T-helper 2 cell treated with Interferon-gamma antibody and Interleukin-4, amounts not matched to agents 5 μg/mL and 100 μg/mL, for 36 hours (primary cell): Measurements from ENCODE around the gene LY6G6C.
A peak's percentile ranks its signal among the peaks of the same experiment; 100 is the strongest.

Experiments
- DNase-seq: peaks from one replicate; pipeline ENCODE4 v3.0.0; 2021; ENCODE audit warnings: low spot score
- H3K27ac Mint-ChIP-seq: one replicate; pipeline ENCODE4 v1.8.0; 2021; ENCODE audit warnings: mild to moderate bottlenecking, mixed read lengths
- H3K27me3 Mint-ChIP-seq: one replicate; pipeline ENCODE4 v1.8.0; 2021; ENCODE audit warnings: low read depth, mixed read lengths
- H3K36me3 Mint-ChIP-seq: one replicate; pipeline ENCODE4 v1.8.0; 2021; ENCODE audit warnings: low read depth, mixed read lengths
- H3K4me1 Mint-ChIP-seq: one replicate; pipeline ENCODE4 v1.8.0; 2021; ENCODE audit warnings: low read depth, mixed read lengths
- H3K4me3 Mint-ChIP-seq: one replicate; pipeline ENCODE4 v1.8.0; 2022; ENCODE audit warnings: mild to moderate bottlenecking, moderate library complexity, mixed read lengths
- H3K9me3 Mint-ChIP-seq: one replicate; pipeline ENCODE4 v1.8.0; 2021; ENCODE audit warnings: mixed read lengths

Gene LY6G6C

GRCh38 chr6:31736768-31737314 is 15.3 kb upstream of the LY6G6C start:
- H3K27me3 Mint-ChIP-seq, result no peaks in the 10 kb centered on the region
- peak overlapping the region; percentile 97 for H3K27ac Mint-ChIP-seq
- no peak for DNase-seq
- peaks cover 49% of the 10 kb centered on the region for H3K36me3 Mint-ChIP-seq
- no peaks in the 10 kb centered on the region for H3K9me3 Mint-ChIP-seq
- H3K4me1 Mint-ChIP-seq, result peaks cover 53% of the 10 kb centered on the region
- peak overlapping the region; percentile 95 for H3K4me3 Mint-ChIP-seq

DNA sequence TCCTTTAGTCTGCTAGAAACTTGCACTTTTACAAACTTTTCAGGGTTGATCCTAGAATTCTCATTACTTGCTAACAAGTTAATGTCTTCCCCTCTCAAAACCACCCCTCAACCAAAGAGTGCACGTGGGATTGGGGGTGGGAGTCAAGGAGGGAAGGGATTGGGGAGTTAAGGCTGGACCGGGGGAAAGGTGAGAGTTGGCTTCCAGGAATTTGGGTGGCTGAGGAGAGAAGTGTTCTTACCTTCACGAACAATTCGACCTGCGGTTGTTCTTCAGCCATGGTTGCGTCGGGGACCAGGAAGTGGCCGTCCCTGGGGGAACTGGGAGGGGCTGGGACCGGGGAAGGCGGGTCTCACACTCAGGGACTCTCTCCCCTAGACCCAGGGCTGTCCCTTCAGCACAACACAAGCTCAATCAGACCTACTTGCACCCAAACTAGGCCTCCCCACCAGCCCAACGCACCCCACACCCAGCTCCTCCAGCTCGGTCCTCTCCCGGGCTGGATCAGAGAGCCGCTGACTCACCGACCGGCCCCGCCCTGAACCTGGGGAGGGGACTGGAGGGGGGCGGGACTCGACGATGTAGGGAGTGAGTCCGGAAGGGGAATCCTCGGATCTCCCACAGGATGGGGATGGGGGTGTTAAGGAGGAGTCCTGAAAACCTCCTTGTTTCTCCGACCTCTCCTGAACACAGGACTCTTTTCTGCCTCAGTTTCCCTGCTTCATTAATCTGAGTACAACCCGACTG is 14.6 kb upstream of the LY6G6C start, which contains the start of gene CLIC1:
CLIC1 (minus strand) TSS at position 510 of the 747 bp plus-strand sequence; CDS start at position 280, 230 bp downstream.
- Mint-ChIP-seq H3K27ac (peak within 1 kb of the TSS; percentile 97), H3K9me3 (no peaks in the 10 kb centered on the region), H3K4me3 (peak within 1 kb of the TSS; percentile 95), H3K4me1 (peaks cover 49% of the 10 kb centered on the region), H3K36me3 (peaks cover 48% of the 10 kb centered on the region), H3K27me3 (no peaks in the 10 kb centered on the region)
- DNase-seq, result peak; percentile 83

- Mint-ChIP-seq H3K9me3 (no peaks in the 10 kb centered on the region), H3K36me3 (peaks cover 53% of the 10 kb centered on the region), H3K4me1 (peaks cover 49% of the 10 kb centered on the region), H3K27ac (peak overlapping the region; percentile 97), H3K27me3 (no peaks in the 10 kb centered on the region), H3K4me3 (peak overlapping the region; percentile 95)
- peak; percentile 68 for DNase-seq
Observed at GRCh38 chr6:31734821-31735406, 13.4 kb upstream of the LY6G6C start.

DNA sequence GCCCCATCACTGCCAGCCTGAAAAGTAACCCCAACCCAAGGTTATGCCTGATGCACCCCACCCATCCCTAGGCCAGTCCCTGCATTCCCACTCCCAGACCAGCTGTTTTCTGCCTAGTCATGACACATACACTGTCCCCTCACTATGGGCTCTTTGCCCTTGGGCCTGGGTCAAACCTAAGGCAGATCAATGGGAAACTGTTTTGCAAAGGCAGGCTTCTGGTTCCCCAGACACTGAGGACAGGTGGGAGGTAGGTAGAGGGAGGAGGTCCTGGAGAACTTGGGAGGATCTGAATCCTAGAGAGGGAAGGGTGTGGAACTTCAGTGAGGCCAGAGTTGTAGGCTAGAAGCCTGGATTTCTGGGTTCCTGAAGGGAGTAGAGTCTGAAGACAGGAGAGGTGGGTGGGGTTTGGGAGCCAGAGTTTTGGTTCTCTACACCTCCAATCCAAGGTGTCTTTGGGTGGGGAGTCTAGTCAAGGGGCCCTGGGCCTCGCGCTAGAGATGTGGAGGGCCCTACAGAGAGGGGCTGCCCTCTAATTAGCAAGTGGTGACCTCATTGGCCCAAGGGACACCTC is 12.8 kb upstream of the LY6G6C start:
- Mint-ChIP-seq H3K27me3 (no peaks in the 10 kb centered on the region), H3K27ac (peak overlapping the region; percentile 97), H3K4me1 (peaks cover 48% of the 10 kb centered on the region), H3K36me3 (peaks cover 54% of the 10 kb centered on the region), H3K9me3 (no peaks in the 10 kb centered on the region), H3K4me3 (peak overlapping the region; percentile 95)
- no peak for DNase-seq

DNA sequence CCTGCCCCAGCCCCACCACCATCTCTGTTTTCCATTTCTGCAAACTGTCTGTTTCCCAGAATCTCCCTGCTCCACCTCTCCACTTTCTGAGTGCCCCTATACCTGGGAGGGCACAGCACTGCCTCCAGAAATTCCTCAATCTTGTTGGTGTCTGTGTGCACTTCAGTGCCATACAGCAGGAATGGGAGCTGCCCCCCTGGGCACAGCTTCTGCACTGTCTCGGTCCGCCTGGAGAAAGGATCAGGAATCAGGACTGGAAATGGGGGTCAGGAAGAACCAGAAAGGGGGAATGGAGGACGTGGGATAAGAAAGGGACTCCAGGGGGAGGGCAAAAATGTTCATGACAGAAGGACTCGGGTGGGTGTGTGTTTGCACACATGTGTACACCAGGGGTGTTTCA is 12.2 kb upstream of the LY6G6C start:
- Mint-ChIP-seq H3K4me1 (peaks cover 46% of the 10 kb centered on the region), H3K4me3 (peak overlapping the region; percentile 95), H3K27ac (peak overlapping the region; percentile 68), H3K9me3 (no peaks in the 10 kb centered on the region), H3K36me3 (peaks cover 57% of the 10 kb centered on the region), H3K27me3 (no peaks in the 10 kb centered on the region)
- DNase-seq, result no peak

GRCh38 chr6:31732029-31732428 is 10.5 kb upstream of the LY6G6C start:
- H3K27me3 Mint-ChIP-seq, result no peaks in the 10 kb centered on the region
- H3K9me3 Mint-ChIP-seq, result no peaks in the 10 kb centered on the region
- no peak for DNase-seq
- H3K36me3 Mint-ChIP-seq, result peaks cover 63% of the 10 kb centered on the region
- H3K4me3 Mint-ChIP-seq, result peak overlapping the region; percentile 26
- peaks cover 42% of the 10 kb centered on the region for H3K4me1 Mint-ChIP-seq
- no peak overlapping the region for H3K27ac Mint-ChIP-seq

DNA sequence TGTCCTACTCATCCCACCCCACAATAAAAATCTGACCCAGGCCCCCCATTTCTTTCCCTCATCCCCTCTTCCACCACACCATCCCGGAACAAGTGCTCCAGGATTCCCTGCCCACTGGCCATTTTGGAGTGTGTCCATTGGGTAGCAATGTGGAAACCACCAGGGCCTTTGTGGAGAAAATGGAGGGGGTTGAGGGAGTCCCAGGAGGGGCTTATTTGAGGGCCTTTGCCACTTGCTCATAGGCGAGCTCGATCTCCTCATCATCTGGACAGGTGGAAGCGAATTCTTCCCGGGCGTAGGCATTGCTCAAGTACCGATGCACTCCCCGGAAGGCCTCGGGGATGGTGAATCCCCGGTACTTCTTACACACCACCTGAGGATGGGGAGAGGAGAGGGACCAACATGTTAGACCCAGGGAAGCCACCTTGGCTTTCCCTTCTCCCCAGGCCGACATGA is 9.1 kb upstream of the LY6G6C start:
- DNase-seq, result no peak
- Mint-ChIP-seq H3K36me3 (peaks cover 68% of the 10 kb centered on the region), H3K27me3 (no peaks in the 10 kb centered on the region), H3K4me3 (peak overlapping the region; percentile 94), H3K4me1 (peaks cover 51% of the 10 kb centered on the region), H3K9me3 (no peaks in the 10 kb centered on the region), H3K27ac (no peak overlapping the region)

DNA sequence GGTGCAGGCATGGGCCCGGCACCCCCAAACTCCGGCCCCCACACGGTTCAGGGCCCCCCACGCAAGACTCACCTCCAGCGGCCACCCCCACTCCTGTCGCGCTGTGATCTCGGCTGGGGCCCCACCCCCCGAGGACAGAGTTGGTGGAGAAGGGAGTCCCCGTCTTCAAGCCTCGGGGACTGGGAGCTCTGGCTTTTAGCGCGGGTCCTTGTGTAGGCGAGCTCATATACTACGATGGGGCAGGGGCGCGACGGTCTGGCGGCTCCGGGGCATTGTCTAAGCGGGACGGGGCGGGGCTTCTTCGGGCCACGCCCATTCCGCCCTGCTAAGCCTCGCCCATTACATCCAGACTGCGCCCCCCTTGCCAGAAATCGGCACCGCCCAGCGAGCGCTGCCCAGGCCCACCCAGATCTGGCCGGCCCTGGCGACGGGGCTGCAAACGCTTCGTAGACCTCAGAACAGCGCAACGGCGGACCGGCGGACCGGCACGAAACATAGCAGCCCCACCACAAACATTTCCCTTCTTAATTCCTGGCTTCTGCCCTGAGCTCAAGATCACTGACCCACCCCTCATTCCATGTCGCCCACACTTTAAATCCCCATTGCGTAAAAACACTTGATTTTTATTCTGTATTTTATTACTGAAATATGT is 8.6 kb upstream of the LY6G6C start:
- peak; percentile 65 for DNase-seq
- peak overlapping the region; percentile 94 for H3K4me3 Mint-ChIP-seq
- H3K27ac Mint-ChIP-seq, result peak overlapping the region; percentile 65
- no peaks in the 10 kb centered on the region for H3K9me3 Mint-ChIP-seq
- peaks cover 64% of the 10 kb centered on the region for H3K36me3 Mint-ChIP-seq
- H3K27me3 Mint-ChIP-seq, result no peaks in the 10 kb centered on the region
- H3K4me1 Mint-ChIP-seq, result peaks cover 54% of the 10 kb centered on the region

DNA sequence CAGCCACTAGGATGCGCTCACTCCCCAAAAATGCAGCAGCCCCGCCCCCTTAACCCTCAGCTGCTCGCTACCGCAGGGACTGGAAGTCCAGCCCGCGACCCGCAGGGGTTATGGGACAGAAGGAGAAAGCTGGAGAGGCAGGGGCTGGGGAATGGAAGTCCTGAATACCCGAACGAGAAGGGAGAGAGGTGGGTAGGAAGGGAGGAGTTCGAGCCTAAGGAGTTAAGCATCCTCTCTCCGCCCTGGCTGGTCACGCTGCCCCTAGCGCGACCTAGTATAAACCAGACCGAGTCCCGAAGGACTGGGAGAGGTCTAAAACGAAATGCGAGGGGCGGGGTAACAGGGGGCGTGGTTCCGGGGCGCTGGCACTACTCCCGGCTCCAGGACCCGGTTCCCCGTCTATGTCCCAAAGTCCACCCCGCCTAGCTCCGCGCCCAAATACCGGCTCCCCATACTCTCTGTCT is 8.0 kb upstream of the LY6G6C start:
- H3K4me1 Mint-ChIP-seq, result peaks cover 55% of the 10 kb centered on the region
- H3K4me3 Mint-ChIP-seq, result peak overlapping the region; percentile 94
- peaks cover 59% of the 10 kb centered on the region for H3K36me3 Mint-ChIP-seq

DNA sequence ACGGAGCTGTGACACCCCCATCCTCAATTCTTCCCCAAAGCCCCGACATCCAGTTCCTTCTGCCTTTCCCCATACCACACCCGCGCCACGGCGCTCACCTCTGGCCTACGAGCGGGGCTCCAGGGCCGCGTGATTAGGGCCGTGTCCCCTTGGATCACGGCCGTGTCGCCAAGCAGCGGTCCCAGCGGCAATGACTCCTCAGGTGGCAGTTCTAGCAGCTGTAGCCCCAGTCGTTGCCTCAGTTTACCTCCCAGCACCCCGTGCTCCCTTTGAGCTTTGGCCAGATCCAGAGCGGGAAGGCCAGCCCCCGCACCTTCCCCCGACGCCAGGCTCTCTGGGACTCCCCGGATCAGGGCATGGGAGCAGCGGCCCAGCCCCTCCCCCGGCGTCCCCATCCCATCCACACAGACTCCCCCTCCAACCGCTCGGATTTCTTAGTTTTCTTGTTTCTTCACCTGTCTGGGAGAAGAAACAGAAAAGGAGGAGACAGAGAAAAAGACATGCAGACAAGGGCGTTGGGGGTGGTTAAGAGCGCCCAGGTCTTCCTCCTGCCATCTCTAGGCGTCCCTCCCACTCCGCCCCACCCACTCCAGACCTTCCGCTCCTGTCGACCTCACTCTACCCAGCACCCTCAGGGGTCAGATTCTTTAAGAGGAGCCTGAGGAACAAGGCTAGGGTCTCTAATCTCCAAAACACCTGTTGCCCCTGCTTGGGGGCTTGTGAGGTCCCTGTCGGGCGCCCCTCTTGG is 7.4 kb upstream of the LY6G6C start, which contains the start of gene DDAH2:
DDAH2 (minus strand) TSS at position 533 of the 748 bp plus-strand sequence; CDS start at position 395, 138 bp downstream.
- H3K4me3 Mint-ChIP-seq, result peak within 1 kb of the TSS; percentile 94
- H3K4me1 Mint-ChIP-seq, result peaks cover 52% of the 10 kb centered on the region

More for the DNA sequence above, 8.0 kb upstream of the LY6G6C start:
- Mint-ChIP-seq H3K27ac (peak overlapping the region; percentile 86), H3K9me3 (no peaks in the 10 kb centered on the region), H3K27me3 (no peaks in the 10 kb centered on the region)
- peak; percentile 76 for DNase-seq

DNA sequence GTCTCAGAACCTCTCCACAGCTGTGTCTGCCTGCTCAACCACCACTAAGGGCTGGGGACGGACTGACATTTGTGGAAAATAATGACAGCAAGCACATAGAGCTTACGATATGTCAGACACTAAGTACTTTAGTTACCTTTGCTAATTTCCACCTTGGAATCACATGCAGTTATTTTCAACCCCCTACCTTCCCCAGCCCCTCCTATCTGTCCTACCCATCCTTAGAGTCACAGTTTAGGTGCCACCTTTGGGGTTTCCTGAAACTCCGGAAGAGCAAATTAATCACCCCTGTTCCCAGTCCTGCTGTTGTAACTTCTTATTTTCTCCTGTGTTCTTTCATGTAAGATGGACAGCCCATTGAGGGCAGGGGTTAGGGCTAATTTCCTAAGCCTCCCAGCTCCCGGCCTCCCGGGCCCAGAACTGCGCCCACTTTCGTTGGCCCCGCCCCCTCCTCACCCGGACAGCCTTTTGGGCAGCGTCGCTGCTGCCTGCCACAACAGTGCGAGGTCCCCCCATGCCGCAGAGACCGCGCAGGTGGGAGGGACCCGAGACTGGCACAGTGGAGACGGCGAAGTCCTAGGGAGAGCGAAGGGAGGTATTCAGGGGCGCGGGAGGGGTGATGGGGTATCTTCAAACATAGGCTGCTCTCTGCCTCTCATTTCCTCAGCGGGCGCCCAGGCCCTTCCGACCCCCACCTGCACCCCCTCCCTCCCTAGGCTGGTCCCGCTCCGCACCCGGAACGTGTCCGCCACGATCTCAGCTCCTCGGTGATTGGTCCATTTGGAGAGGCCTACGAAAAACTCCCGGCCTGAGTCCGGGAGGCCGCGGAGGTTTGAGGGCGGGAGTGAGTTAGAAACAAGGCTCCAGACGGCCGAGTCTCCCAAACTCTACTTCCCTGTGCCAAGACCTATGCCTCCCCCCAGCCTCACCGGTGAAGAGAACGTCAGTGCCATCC is 6.4 kb upstream of the LY6G6C start:
- no peak for DNase-seq
- Mint-ChIP-seq H3K27ac (peak overlapping the region; percentile 80), H3K27me3 (no peaks in the 10 kb centered on the region), H3K36me3 (peaks cover 45% of the 10 kb centered on the region), H3K4me3 (peak overlapping the region; percentile 94), H3K4me1 (peaks cover 46% of the 10 kb centered on the region), H3K9me3 (no peaks in the 10 kb centered on the region)

More for the DNA sequence above, 7.4 kb upstream of the LY6G6C start, which contains the start of gene DDAH2:
- H3K9me3 Mint-ChIP-seq, result no peaks in the 10 kb centered on the region
- H3K27me3 Mint-ChIP-seq, result no peaks in the 10 kb centered on the region
- H3K36me3 Mint-ChIP-seq, result peaks cover 54% of the 10 kb centered on the region
- H3K27ac Mint-ChIP-seq, result peak within 1 kb of the TSS; percentile 86
- no peak for DNase-seq
